ENCODE results near the gene ITGA3.
"Not testable (repeated sequence)": the region's sequence is repeated elsewhere in the genome, so short reads cannot be mapped to it uniquely, and the experiment has no call there.

The ITGA3 gene

DNA sequence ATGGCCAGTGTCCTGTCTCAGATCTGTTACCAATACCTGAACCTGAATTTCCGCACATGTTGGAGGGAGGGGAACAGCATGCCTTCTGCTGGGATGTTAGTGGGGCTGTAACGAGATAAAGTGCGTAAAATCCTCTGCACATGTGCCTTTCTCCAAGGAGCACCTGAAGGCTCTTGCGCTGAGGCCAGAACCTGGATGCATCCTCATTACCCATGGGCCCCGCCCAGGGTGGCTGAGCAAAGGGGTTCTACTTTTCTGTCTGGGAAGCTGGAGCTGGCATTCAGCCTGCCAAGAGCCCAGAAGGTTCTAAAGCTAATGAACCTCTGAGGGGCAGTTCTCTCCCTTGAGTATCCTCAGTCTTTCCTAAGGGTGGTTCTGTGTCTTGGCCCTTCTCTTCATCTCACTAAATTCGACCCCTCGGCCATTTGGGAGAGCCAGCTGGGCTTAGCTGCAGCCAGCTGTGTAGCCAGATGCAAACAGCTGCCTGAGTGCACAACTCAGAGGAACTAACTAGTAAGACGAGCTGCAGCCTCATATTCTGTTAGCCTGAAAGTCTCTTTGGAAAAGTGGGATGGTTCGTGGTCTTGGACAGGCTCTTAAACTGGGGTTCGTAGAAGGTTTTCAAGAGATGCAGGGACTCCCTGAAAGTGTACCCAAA is 2.5 kb downstream of the ITGA3 start:
- Histone ChIP-seq H3K4me3 (ENCODE audit: low read depth in 1 of 2, low read length in 2 of 2) (peak overlapping the region; percentile 59 to 81), H3K9me3 (ENCODE audit: control insufficient read depth in 1 of 2, low read length in 2 of 2) (no peaks in the 10 kb centered on the region), H3K4me1 (ENCODE audit: control insufficient read depth in 1 of 2, insufficient read depth in 2 of 2, low read length in 2 of 2) (peaks cover 65 to 72% of the 10 kb centered on the region in 2 donors), H3K9ac (ENCODE audit: low read depth in 1 of 2, low read length in 2 of 2) (peak overlapping the region; percentile 25 to 45), H3K27ac (ENCODE audit: low read depth, low read length) (no peak overlapping the region), H3K36me3 (ENCODE audit: control insufficient read depth in 1 of 2, insufficient read depth in 2 of 2, low read length in 2 of 2) (no peaks in the 10 kb centered on the region), H3K27me3 (ENCODE audit: control insufficient read depth in 1 of 2, insufficient read depth in 2 of 2, low read length in 2 of 2) (no peaks in the 10 kb centered on the region)

- no peak overlapping the region for H3K27ac ChIP-seq (ENCODE audit: low read depth, low read length)
- no peaks in the 10 kb centered on the region for H3K9me3 ChIP-seq (ENCODE audit: control insufficient read depth in 1 of 2, low read length in 2 of 2)
- peaks cover 0 to under 1% of the 10 kb centered on the region in 2 donors for H3K36me3 ChIP-seq (ENCODE audit: control insufficient read depth in 1 of 2, insufficient read depth in 2 of 2, low read length in 2 of 2)
- peaks cover 64 to 78% of the 10 kb centered on the region in 2 donors for H3K4me1 ChIP-seq (ENCODE audit: control insufficient read depth in 1 of 2, insufficient read depth in 2 of 2, low read length in 2 of 2)
- no peaks in the 10 kb centered on the region for H3K27me3 ChIP-seq (ENCODE audit: control insufficient read depth in 1 of 2, insufficient read depth in 2 of 2, low read length in 2 of 2)
- peak overlapping the region; percentile 45 to 51 for H3K9ac ChIP-seq (ENCODE audit: low read depth in 1 of 2, low read length in 2 of 2)
- peak overlapping the region; percentile 29 to 81 for H3K4me3 ChIP-seq (ENCODE audit: low read depth in 1 of 2, low read length in 2 of 2)
These were observed 3.3 kb downstream of the ITGA3 start for GRCh38 chr17:50059256-50059655.

- peak overlapping the region; percentile 55 for H3K27ac ChIP-seq (ENCODE audit: low read depth, low read length)
- no peaks in the 10 kb centered on the region for H3K9me3 ChIP-seq (ENCODE audit: control insufficient read depth in 1 of 2, low read length in 2 of 2)
- H3K4me3 ChIP-seq (ENCODE audit: low read depth in 1 of 2, low read length in 2 of 2): peak overlapping the region in 1 of 2 donors; percentile 81
- peak overlapping the region; percentile 45 to 51 for H3K9ac ChIP-seq (ENCODE audit: low read depth in 1 of 2, low read length in 2 of 2)
- no peaks in the 10 kb centered on the region for H3K27me3 ChIP-seq (ENCODE audit: control insufficient read depth in 1 of 2, insufficient read depth in 2 of 2, low read length in 2 of 2)
- H3K4me1 ChIP-seq (ENCODE audit: control insufficient read depth in 1 of 2, insufficient read depth in 2 of 2, low read length in 2 of 2): peaks cover 68 to 77% of the 10 kb centered on the region in 2 donors
- peaks cover 0 to 6% of the 10 kb centered on the region in 2 donors for H3K36me3 ChIP-seq (ENCODE audit: control insufficient read depth in 1 of 2, insufficient read depth in 2 of 2, low read length in 2 of 2)
These were observed 3.9 kb downstream of the ITGA3 start for GRCh38 chr17:50059759-50060273.

DNA sequence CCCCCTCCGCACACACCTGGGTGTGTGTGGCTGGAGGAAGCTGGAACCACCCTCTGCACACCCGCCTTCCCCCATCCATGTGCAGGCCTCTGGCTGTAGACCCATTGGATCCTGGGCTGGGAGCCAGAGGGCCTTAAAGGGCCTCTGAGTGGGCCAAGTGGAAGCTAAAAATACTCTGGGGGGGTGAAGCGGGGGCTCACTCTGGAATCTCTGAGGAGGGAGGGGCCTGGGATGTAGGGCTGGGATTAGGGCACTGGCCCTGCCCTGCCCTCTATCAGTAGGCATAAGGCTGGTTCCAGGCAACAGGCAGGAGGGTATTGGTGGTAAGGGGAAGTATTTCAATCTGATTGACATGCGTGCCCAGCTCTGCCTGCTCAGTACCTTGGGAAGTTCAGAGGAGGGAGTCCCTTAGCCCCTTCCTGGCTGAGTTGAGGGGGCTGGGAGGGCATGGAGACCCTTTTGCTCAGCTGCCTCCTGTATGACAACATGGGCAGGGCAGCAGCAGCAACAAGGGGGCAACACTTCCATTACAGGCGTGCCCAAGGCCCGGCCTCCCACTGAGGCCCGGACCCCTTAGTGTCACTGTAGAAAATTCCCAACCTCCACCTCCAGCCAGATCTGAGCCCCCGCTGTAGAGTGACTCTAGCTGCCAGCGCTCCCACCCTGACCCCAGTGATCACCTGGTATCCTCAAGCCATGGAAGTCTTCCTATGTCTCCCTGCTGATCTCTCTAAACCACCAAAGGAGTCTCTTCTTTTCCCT is 5.2 kb downstream of the ITGA3 start:
- Histone ChIP-seq H3K4me1 (ENCODE audit: control insufficient read depth in 1 of 2, insufficient read depth in 2 of 2, low read length in 2 of 2) (peaks cover 68 to 70% of the 10 kb centered on the region in 2 donors), H3K9ac (ENCODE audit: low read depth in 1 of 2, low read length in 2 of 2) (no peak overlapping the region), H3K9me3 (ENCODE audit: control insufficient read depth in 1 of 2, low read length in 2 of 2) (no peaks in the 10 kb centered on the region), H3K4me3 (ENCODE audit: low read depth in 1 of 2, low read length in 2 of 2) (peak overlapping the region in 1 of 2 donors; percentile 21), H3K27ac (ENCODE audit: low read depth, low read length) (peak overlapping the region; percentile 39), H3K36me3 (ENCODE audit: control insufficient read depth in 1 of 2, insufficient read depth in 2 of 2, low read length in 2 of 2) (peaks cover 0 to 14% of the 10 kb centered on the region in 2 donors), H3K27me3 (ENCODE audit: control insufficient read depth in 1 of 2, insufficient read depth in 2 of 2, low read length in 2 of 2) (no peaks in the 10 kb centered on the region)

- not testable (repeated sequence) for H3K4me3 ChIP-seq (ENCODE audit: low read depth in 1 of 2, low read length in 2 of 2); H3K27ac ChIP-seq (ENCODE audit: low read depth, low read length); H3K9ac ChIP-seq (ENCODE audit: low read depth in 1 of 2, low read length in 2 of 2); H3K9me3 ChIP-seq (ENCODE audit: control insufficient read depth in 1 of 2, low read length in 2 of 2); H3K27me3 ChIP-seq (ENCODE audit: control insufficient read depth in 1 of 2, insufficient read depth in 2 of 2, low read length in 2 of 2)
- Histone ChIP-seq H3K4me1 (ENCODE audit: control insufficient read depth in 1 of 2, insufficient read depth in 2 of 2, low read length in 2 of 2) (peaks cover 68 to 70% of the 10 kb centered on the region in 2 donors), H3K36me3 (ENCODE audit: control insufficient read depth in 1 of 2, insufficient read depth in 2 of 2, low read length in 2 of 2) (peaks cover 0 to 14% of the 10 kb centered on the region in 2 donors)
These were observed 5.8 kb downstream of the ITGA3 start for GRCh38 chr17:50061713-50062045.

DNA sequence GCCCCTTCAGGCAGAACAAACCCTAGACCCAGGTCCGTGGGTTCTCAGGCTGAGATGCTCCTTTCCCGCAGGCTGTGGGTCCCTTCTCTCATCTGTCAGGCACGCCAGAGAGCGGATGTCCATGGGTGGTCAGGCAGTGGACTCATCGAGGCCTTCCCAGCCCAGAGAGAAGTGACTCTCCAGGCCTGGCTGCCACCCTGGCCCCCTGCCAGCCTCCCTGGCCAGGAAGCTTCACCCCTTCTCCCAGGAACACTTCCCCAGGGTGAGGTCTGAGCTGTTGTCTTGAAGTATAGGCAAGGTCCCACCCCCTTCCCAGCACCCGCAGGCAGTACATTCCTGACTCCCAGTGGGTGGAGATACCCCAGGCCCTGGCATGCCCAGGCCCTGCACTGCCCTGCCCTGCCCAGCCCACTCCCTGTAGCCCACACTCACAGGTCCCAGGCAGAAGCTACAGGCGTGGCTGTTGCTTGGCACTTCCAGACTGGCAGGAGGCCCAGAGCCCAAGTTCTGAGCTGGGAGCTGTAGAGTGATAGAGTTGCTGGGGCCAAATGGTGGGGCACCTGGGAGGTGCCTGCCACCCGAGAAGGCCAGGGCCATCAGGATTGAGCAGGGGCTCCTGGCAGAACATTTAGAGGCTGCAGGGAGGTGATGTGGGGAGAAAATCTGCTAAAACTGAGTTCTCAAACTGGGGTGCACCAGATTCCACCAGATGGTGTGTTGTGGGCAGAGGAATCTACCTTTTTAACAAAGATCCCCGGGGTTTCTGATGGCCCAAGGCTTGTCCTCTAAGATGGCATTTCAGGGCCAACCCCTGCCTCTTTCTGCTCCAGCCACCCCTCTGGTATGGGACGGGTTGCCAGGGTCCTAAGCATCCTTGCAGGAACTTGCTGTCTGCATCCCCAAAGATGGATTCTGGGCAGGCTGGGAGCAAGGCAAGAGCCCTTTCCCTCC is 6.7 kb downstream of the ITGA3 start:
- Histone ChIP-seq H3K9ac (ENCODE audit: low read depth in 1 of 2, low read length in 2 of 2) (peak overlapping the region in 1 of 2 donors; percentile 46), H3K36me3 (ENCODE audit: control insufficient read depth in 1 of 2, insufficient read depth in 2 of 2, low read length in 2 of 2) (peaks cover 0 to 21% of the 10 kb centered on the region in 2 donors), H3K9me3 (ENCODE audit: control insufficient read depth in 1 of 2, low read length in 2 of 2) (no peaks in the 10 kb centered on the region), H3K27me3 (ENCODE audit: control insufficient read depth in 1 of 2, insufficient read depth in 2 of 2, low read length in 2 of 2) (no peaks in the 10 kb centered on the region), H3K4me1 (ENCODE audit: control insufficient read depth in 1 of 2, insufficient read depth in 2 of 2, low read length in 2 of 2) (peaks cover 62 to 63% of the 10 kb centered on the region in 2 donors), H3K27ac (ENCODE audit: low read depth, low read length) (peak overlapping the region; percentile 62), H3K4me3 (ENCODE audit: low read depth in 1 of 2, low read length in 2 of 2) (no peak overlapping the region)

DNA sequence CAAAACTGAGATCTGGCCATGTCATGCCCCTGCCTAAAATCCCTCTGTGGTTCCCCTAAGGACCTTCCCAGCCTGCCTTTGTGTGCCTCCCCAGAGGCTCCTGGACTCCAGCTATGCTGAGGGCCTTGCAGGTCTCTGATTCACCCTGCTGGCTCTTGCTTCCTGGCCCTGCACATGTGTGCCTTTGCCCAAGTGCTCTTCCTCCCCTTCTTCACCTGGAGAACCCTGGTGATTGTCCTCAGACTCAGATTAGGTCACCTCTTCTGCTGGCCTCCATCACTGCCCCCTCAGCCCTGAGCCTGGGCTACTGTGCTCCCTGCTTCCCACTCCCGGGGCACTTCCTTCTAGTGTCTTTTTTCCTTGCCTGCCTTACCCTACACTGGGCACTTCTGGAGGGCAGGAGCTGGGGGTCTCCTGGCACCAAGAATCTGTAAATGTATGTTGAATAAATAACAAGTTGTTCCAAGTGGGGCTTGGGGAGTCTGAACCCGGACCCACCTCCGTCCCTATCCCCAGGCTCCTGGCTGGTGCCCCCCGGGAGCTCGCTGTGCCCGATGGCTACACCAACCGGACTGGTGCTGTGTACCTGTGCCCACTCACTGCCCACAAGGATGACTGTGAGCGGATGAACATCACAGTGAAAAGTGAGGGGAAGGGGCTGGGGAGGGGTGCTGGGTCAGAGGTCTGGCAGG is 7.8 kb downstream of the ITGA3 start:
- H3K4me1 ChIP-seq (ENCODE audit: control insufficient read depth in 1 of 2, insufficient read depth in 2 of 2, low read length in 2 of 2): peaks cover 51% of the 10 kb centered on the region in 2 donors
- peak overlapping the region; percentile 71 for H3K27ac ChIP-seq (ENCODE audit: low read depth, low read length)
- H3K9me3 ChIP-seq (ENCODE audit: control insufficient read depth in 1 of 2, low read length in 2 of 2): no peaks in the 10 kb centered on the region
- H3K36me3 ChIP-seq (ENCODE audit: control insufficient read depth in 1 of 2, insufficient read depth in 2 of 2, low read length in 2 of 2): peaks cover 7 to 30% of the 10 kb centered on the region in 2 donors
- no peak overlapping the region for H3K4me3 ChIP-seq (ENCODE audit: low read depth in 1 of 2, low read length in 2 of 2)
- H3K9ac ChIP-seq (ENCODE audit: low read depth in 1 of 2, low read length in 2 of 2): no peak overlapping the region
- no peaks in the 10 kb centered on the region for H3K27me3 ChIP-seq (ENCODE audit: control insufficient read depth in 1 of 2, insufficient read depth in 2 of 2, low read length in 2 of 2)

- Histone ChIP-seq H3K4me3 (ENCODE audit: low read depth in 1 of 2, low read length in 2 of 2) (no peak overlapping the region), H3K9me3 (ENCODE audit: control insufficient read depth in 1 of 2, low read length in 2 of 2) (no peaks in the 10 kb centered on the region), H3K4me1 (ENCODE audit: control insufficient read depth in 1 of 2, insufficient read depth in 2 of 2, low read length in 2 of 2) (peaks cover 44% of the 10 kb centered on the region in 2 donors), H3K27me3 (ENCODE audit: control insufficient read depth in 1 of 2, insufficient read depth in 2 of 2, low read length in 2 of 2) (no peaks in the 10 kb centered on the region), H3K27ac (ENCODE audit: low read depth, low read length) (peak overlapping the region; percentile 71), H3K9ac (ENCODE audit: low read depth in 1 of 2, low read length in 2 of 2) (no peak overlapping the region), H3K36me3 (ENCODE audit: control insufficient read depth in 1 of 2, insufficient read depth in 2 of 2, low read length in 2 of 2) (peaks cover 7 to 35% of the 10 kb centered on the region in 2 donors)
These were observed 8.5 kb downstream of the ITGA3 start for GRCh38 chr17:50064253-50065001.

DNA sequence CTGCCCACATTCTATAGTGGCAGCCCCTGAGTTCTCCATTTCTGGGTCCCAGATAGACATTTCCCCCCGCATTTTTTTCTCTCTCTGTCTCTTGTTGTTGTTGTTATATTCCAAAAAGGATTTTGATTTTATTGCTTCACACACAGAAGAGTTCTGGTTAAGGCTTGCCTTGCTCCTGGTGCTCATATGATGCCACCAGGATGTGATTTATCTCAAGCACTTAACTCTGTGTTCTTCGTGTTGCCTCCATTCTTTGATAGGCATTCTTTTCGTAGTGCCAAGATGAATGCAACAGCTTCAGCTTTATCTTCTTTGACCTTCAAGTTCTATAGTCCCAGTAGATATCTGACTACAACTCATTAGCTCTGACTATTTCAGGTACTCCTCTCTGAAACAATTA is 9.1 kb downstream of the ITGA3 start:
- Histone ChIP-seq H3K4me3 (ENCODE audit: low read depth in 1 of 2, low read length in 2 of 2) (no peak overlapping the region), H3K4me1 (ENCODE audit: control insufficient read depth in 1 of 2, insufficient read depth in 2 of 2, low read length in 2 of 2) (peaks cover 37 to 38% of the 10 kb centered on the region in 2 donors), H3K27ac (ENCODE audit: low read depth, low read length) (peak overlapping the region; percentile 71), H3K9me3 (ENCODE audit: control insufficient read depth in 1 of 2, low read length in 2 of 2) (no peaks in the 10 kb centered on the region), H3K27me3 (ENCODE audit: control insufficient read depth in 1 of 2, insufficient read depth in 2 of 2, low read length in 2 of 2) (no peaks in the 10 kb centered on the region), H3K36me3 (ENCODE audit: control insufficient read depth in 1 of 2, insufficient read depth in 2 of 2, low read length in 2 of 2) (peaks cover 12 to 41% of the 10 kb centered on the region in 2 donors), H3K9ac (ENCODE audit: low read depth in 1 of 2, low read length in 2 of 2) (no peak overlapping the region)
